K562 (cell line): ENCODE results near the gene NBPF20. TPM values are rescaled to one million over a fixed set of nuclear protein-coding genes. Genes with fewer than 3 reads are reported as not detected.

Source experiments
- ARID4B ChIP-seq: sonication (generic); formaldehyde crosslinking; IDR thresholded peaks from 2 replicates; pipeline ENCODE4 v1.8.0; 2022; ENCODE audit warnings: mild to moderate bottlenecking, missing genetic modification reagents
- C11orf30 ChIP-seq: fragments of 450-650 bp; IDR thresholded peaks from 2 replicates; pipeline ENCODE4 v1.6.1; 2016; ENCODE audit warnings: low read depth, mild to moderate bottlenecking
- CREB3 ChIP-seq: fragments of 450-650 bp; conservative IDR thresholded peaks from 2 replicates; pipeline ENCODE4 v1.6.1; 2016; ENCODE audit warnings: missing genetic modification characterization, low read depth, mild to moderate bottlenecking, missing compliant biosample characterization, moderate library complexity
- DNMT1 ChIP-seq: fragments of 450-650 bp; IDR thresholded peaks from 2 replicates; pipeline ENCODE4 v1.6.1; 2016; ENCODE audit warnings: antibody characterized with exemption, mild to moderate bottlenecking
- HINFP ChIP-seq: fragments of 450-650 bp; conservative IDR thresholded peaks from 2 replicates; pipeline ENCODE4 v1.6.1; 2016; ENCODE audit warnings: missing genetic modification characterization, low read depth, mild to moderate bottlenecking, control low read depth, missing compliant biosample characterization
- KLF13 ChIP-seq: fragments of 450-650 bp; IDR thresholded peaks from 2 replicates; pipeline ENCODE4 v1.6.1; 2016; ENCODE audit warnings: missing genetic modification characterization, low read depth, mild to moderate bottlenecking, missing compliant biosample characterization, moderate library complexity, borderline replicate concordance
- PHF8 ChIP-seq: fragments of 200-600 bp; sonication (generic); IDR thresholded peaks from 2 replicates; pipeline ENCODE4 v1.6.1; 2012; ENCODE audit warnings: mixed run types, mild to moderate bottlenecking, inconsistent platforms, low read length, moderate library complexity, borderline replicate concordance
- PYGO2 ChIP-seq: fragments of 450-650 bp; IDR thresholded peaks from 2 replicates; pipeline ENCODE4 v1.6.1; 2016; ENCODE audit warnings: mild to moderate bottlenecking, missing genetic modification characterization, moderate library complexity, missing compliant biosample characterization
- WHSC1 ChIP-seq: IDR thresholded peaks from one replicate; pipeline ENCODE4 v1.6.1; 2012; ENCODE audit warnings: low read length, control low read depth, inconsistent platforms
- ZFP91 ChIP-seq: sonication (generic); formaldehyde crosslinking; IDR thresholded peaks from 2 replicates; pipeline ENCODE4 v1.8.0; 2022; ENCODE audit warnings: mild to moderate bottlenecking, missing genetic modification reagents
- ZKSCAN8 ChIP-seq: fragments of 200-800 bp; sonication (Bioruptor generic); IDR thresholded peaks from 2 replicates; pipeline ENCODE4 v1.6.1; 2016; ENCODE audit warnings: missing genetic modification characterization, missing compliant biosample characterization
- ZNF609 ChIP-seq: sonication (generic); formaldehyde crosslinking; IDR thresholded peaks from 2 replicates; pipeline ENCODE4 v1.8.1; 2023; ENCODE audit warnings: missing genetic modification reagents, mild to moderate bottlenecking, borderline replicate concordance
- ZSCAN32 ChIP-seq: fragments of 450-650 bp; formaldehyde crosslinking; IDR thresholded peaks from 2 replicates; pipeline ENCODE4 v1.4.0; 2020; ENCODE audit warnings: mild to moderate bottlenecking, moderate library complexity
- polyA plus RNA-seq, 8 experiments: library from polyadenylated mRNA; depleted of rRNA in 4 of 8; stranded (reverse) in 5 of 8; unstranded in 3 of 8; fragments of >200 nt; fragmentation: Nextera tagmentation in 2 of 8; fragmentation: Illumina TruSeq in 1 of 8; extraction: Ambion mirVana in 2 of 8; extraction: Trizol in 1 of 8; gene quantifications; 2 replicates each; pipeline versions ENCODE4 v1.2.1 to v1.2.3, GENCODE V29; 2011 to 2014; ENCODE audit warnings: inconsistent platforms in 1 of 8, missing spikeins in 1 of 8
- total RNA-seq, 7 experiments: library from RNA; depleted of rRNA in 6 of 7; stranded (reverse); fragments of >200 nt in 6 of 7; fragmentation: Illumina TruSeq in 2 of 7; extraction: Trizol in 2 of 7; gene quantifications; 2 replicates each; pipeline versions ENCODE4 v1.2.1 to v1.2.3, GENCODE V29; 2011 to 2021; ENCODE audit warnings: low replicate concordance in 1 of 7

Gene NBPF20
- total and polyA plus RNA-seq, 9 of the 15 experiments (the other 6 are each of a cell fraction or from before 2014, with no cell fraction given): 0.38 to 2.7 (median 1.00) TPM

GRCh38 chr1:145425436-145426029, at the start of gene NBPF20 (continued):
- TF ChIP-seq ARID4B: 0 out of 2 replicates have a peak, but pooled peaks have one; percentile 22
- 0 out of 2 replicates have a peak, but pooled peaks have one; percentile 21 for TF ChIP-seq C11orf30
- TF ChIP-seq ZFP91 (CRISPR knock-in tag): peak; percentile 77
- TF ChIP-seq PHF8: peak; percentile 1; the same call in 1 of the 2 replicates
- TF ChIP-seq DNMT1: no peak
- no peak for TF ChIP-seq CREB3
- no peak for TF ChIP-seq HINFP
- TF ChIP-seq ZSCAN32 (CRISPR knock-in tag): no peak
- no peak for TF ChIP-seq ZNF609 (CRISPR knock-in tag)
- no peak for TF ChIP-seq WHSC1
- no peak for TF ChIP-seq KLF13 (tag)
- TF ChIP-seq PYGO2: no peak
- TF ChIP-seq ZKSCAN8: no peak
